Suprapubic skin (tissue), 4 donors: ENCODE data around the gene ACAD11.

Experiments used
- CTCF ChIP-seq, 2 donors: fragments of 200-600 bp in 1 of 2; fragments of 450-650 bp in 1 of 2; sonication (generic) in 1 of 2; IDR thresholded peaks; one replicate each; pipeline ENCODE4 v1.5.1; 2016 to 2019; ENCODE audit warnings: antibody characterized with exemption in 2 of 2, mild to moderate bottlenecking in 1 of 2, moderate library complexity in 1 of 2
- EP300 ChIP-seq: sonication (generic); formaldehyde crosslinking; IDR thresholded peaks from one replicate; pipeline ENCODE4 v1.6.1; 2017; ENCODE audit warnings: antibody characterized with exemption
- POLR2AphosphoS5 ChIP-seq, 3 donors: sonication (generic); formaldehyde crosslinking; IDR thresholded peaks; one replicate each; pipeline ENCODE4 v1.6.1; 2017; ENCODE audit warnings: antibody characterized with exemption in 3 of 3

- TF ChIP-seq CTCF (IDR thresholded peaks at IDR 0.05) = no peak
- TF ChIP-seq EP300 = no peak
- TF ChIP-seq POLR2AphosphoS5 (IDR thresholded peaks at IDR 0.05) = no peak
These were observed 42.8 kb downstream of the ACAD11 start for GRCh38 chr3:132616780-132617179.
